K562 (cell line): Measurements from ENCODE around the gene DSCAM. TPM values are rescaled to one million over a fixed set of nuclear protein-coding genes. Genes with fewer than 3 reads are reported as not detected.
"Not testable (repeated sequence)": the region's sequence is repeated elsewhere in the genome, so short reads cannot be mapped to it uniquely, and the experiment has no call there.

Source experiments
- ATAC-seq: fragments of 200-7000 bp; cut with Tn5 transposase; 3 replicates; pipeline ENCODE4 v1.9.1; 2020; ENCODE audit warnings: moderate library complexity
- BruUV-seq: library from RNA; stranded (reverse); fragments of 400-500 nt; replicated peaks from 2 replicates; lab custom pipeline; 2021; lab: Mats Ljungman, UMichigan
- CTCF ChIA-PET: fragments of 300-600 bp; formaldehyde crosslinking; extraction: SDS; loops from one replicate; lab custom pipeline; 2021; ENCODE audit warnings: low intra/inter-chr PET ratio; lab: Yijun Ruan, JAX
- POLR2A ChIA-PET: fragments of 300-600, 350-650 bp; sonication (Branson Sonifier 250); formaldehyde crosslinking; extraction: SDS; loops from one replicate; lab custom pipeline; 2021; ENCODE audit warnings: antibody characterized with exemption, inconsistent platforms; lab: Yijun Ruan, JAX
- DNase-seq, 4 experiments: peaks; one replicate each; pipeline versions ENCODE4 v3.0.0 to v3.0.0-alpha.2; 2011 to 2018; ENCODE audit warnings: low spot score in 3 of 4, mixed read lengths in 3 of 4; ENCODE audit errors: extremely low read depth in 1 of 4
- FAIRE-seq: peaks from 2 replicates; lab custom pipeline; 2011; peaks lifted over from hg19 to GRCh38; lab: Jason Lieb, UNC
- H2AFZ ChIP-seq: 2 replicates; pipeline ENCODE4 v1.6.0; 2011; ENCODE audit warnings: low read depth, low read length, control low read depth, inconsistent platforms
- H3K27ac ChIP-seq: fragments of 200-600 bp; 3 replicates; pipeline ENCODE4 v1.8.0; 2011; ENCODE audit warnings: low read depth, mild to moderate bottlenecking, control low read depth, inconsistent platforms, low read length, moderate library complexity, mixed read lengths; ENCODE audit errors: extremely low read depth
- H3K27me3 ChIP-seq, 2 experiments: fragments of 300-600 bp in 1 of 2; 2 replicates in 1 of 2; 3 replicates in 1 of 2; pipeline versions ENCODE4 v1.6.0 to v1.8.0; 2011; ENCODE audit warnings: inconsistent platforms in 2 of 2, low read length in 2 of 2, mild to moderate bottlenecking in 1 of 2, mixed read lengths in 1 of 2, moderate library complexity in 1 of 2; ENCODE audit not compliant: control insufficient read depth in 2 of 2, insufficient read depth in 2 of 2
- H3K36me3 ChIP-seq: fragments of 300-600 bp; 3 replicates; pipeline ENCODE4 v1.8.0; 2011; ENCODE audit warnings: mild to moderate bottlenecking, low read length, inconsistent platforms; ENCODE audit not compliant: control insufficient read depth, insufficient read depth
- H3K4me1 ChIP-seq, 2 experiments: fragments of 200-600 bp in 1 of 2; replicated peaks in 1 of 2; 2 replicates in 1 of 2; 3 replicates in 1 of 2; pipeline versions ENCODE4 v1.5.1 to v1.8.0; 2011; ENCODE audit warnings: inconsistent platforms in 2 of 2, low read length in 2 of 2, mild to moderate bottlenecking in 1 of 2, mixed read lengths in 1 of 2, moderate library complexity in 1 of 2; ENCODE audit not compliant: control insufficient read depth in 2 of 2, insufficient read depth in 2 of 2
- H3K4me2 ChIP-seq: 2 replicates; pipeline ENCODE4 v1.6.1; 2011; ENCODE audit warnings: low read length, control low read depth, inconsistent platforms, mixed read lengths; ENCODE audit not compliant: insufficient read depth
- H3K4me3 ChIP-seq: fragments of 200-600 bp; sonication (generic), shearing (Covaris generic); 2 replicates; pipeline ENCODE4 v1.5.1; 2016; ENCODE audit warnings: control low read depth, inconsistent platforms
- H3K79me2 ChIP-seq: fragments of 200-600 bp; 3 replicates; pipeline ENCODE4 v1.8.0; 2011; ENCODE audit warnings: low read length, inconsistent platforms; ENCODE audit not compliant: control insufficient read depth, insufficient read depth
- H3K9ac ChIP-seq, 2 experiments: 2 replicates each; pipeline versions ENCODE4 v1.6.0 to v1.6.1; 2011; ENCODE audit warnings: low read depth in 2 of 2, low read length in 2 of 2, control low read depth in 1 of 2, inconsistent platforms in 1 of 2, mild to moderate bottlenecking in 1 of 2, mixed read lengths in 1 of 2; ENCODE audit not compliant: insufficient read depth in 1 of 2
- H3K9me1 ChIP-seq: one replicate; pipeline ENCODE4 v1.6.0; 2011; ENCODE audit warnings: inconsistent platforms, mild to moderate bottlenecking, low read length, moderate library complexity; ENCODE audit not compliant: control insufficient read depth, insufficient read depth
- H3K9me3 ChIP-seq: replicated peaks from 2 replicates; pipeline ENCODE4 v1.5.1; 2011; ENCODE audit warnings: low read depth, low read length, inconsistent platforms; ENCODE audit not compliant: control insufficient read depth, insufficient read depth
- H4K20me1 ChIP-seq: replicated peaks from 2 replicates; pipeline ENCODE4 v1.6.1; 2011; ENCODE audit warnings: low read length, inconsistent platforms, mixed read lengths; ENCODE audit not compliant: control insufficient read depth, insufficient read depth
- AFF4 ChIP-seq: sonication (generic); formaldehyde crosslinking; IDR thresholded peaks from 2 replicates; pipeline ENCODE4 v1.8.0; 2023; ENCODE audit warnings: mild to moderate bottlenecking, missing genetic modification reagents
- CCAR2 ChIP-seq: fragments of 200-400 bp; formaldehyde crosslinking; IDR thresholded peaks from 2 replicates; pipeline ENCODE4 v1.6.1; 2017; ENCODE audit warnings: mild to moderate bottlenecking, low read depth, low read length
- HDAC3 ChIP-seq: fragments of 450-650 bp; IDR thresholded peaks from 2 replicates; pipeline ENCODE4 v1.6.1; 2018; ENCODE audit warnings: borderline replicate concordance, mild to moderate bottlenecking, moderate library complexity; ENCODE audit not compliant: partially characterized antibody
- MCM7 ChIP-seq, 2 experiments: fragments of 450-650 bp; IDR thresholded peaks; 2 replicates each; pipeline ENCODE4 v1.6.1; 2016 to 2018
- ZNF408 ChIP-seq: fragments of 250-450 bp; sonication (Bioruptor Pico); IDR thresholded peaks from 2 replicates; pipeline ENCODE4 v1.4.0; 2020; ENCODE audit warnings: low read depth, mild to moderate bottlenecking, moderate library complexity
- ZNF431 ChIP-seq: sonication (generic); formaldehyde crosslinking; IDR thresholded peaks from 2 replicates; pipeline ENCODE4 v1.8.0; 2022; ENCODE audit warnings: mild to moderate bottlenecking, missing genetic modification reagents
- ZSCAN29 ChIP-seq: fragments of 450-650 bp; IDR thresholded peaks from 2 replicates; pipeline ENCODE4 v1.6.1; 2017
- WGBS: fragments of 100-300 bp; shearing (Covaris generic); methylation state at CpG from one replicate; pipeline ENCODE4 v1.1.6; 2016; ENCODE audit warnings: low coverage, mixed read lengths; ENCODE audit not compliant: insufficient coverage; ENCODE audit errors: missing lambda C conversion rate; 5-methylcytosine and 5-hydroxymethylcytosine counted together
- in situ Hi-C: fragments of 300-500 bp; cut with MboI; formaldehyde crosslinking; loops from 4 replicates; pipeline ENCODE4 v1.15.0; 2018; ENCODE audit warnings: inconsistent platforms, mixed read lengths
- intact Hi-C: fragments of 100-400 bp; cut with micrococcal nuclease; formaldehyde crosslinking; loops from 2 replicates; pipeline ENCODE4 v1.14.2; 2022
- polyA plus RNA-seq, 8 experiments: library from polyadenylated mRNA; depleted of rRNA in 4 of 8; stranded (reverse) in 5 of 8; unstranded in 3 of 8; fragments of >200 nt; fragmentation: Nextera tagmentation in 2 of 8; fragmentation: Illumina TruSeq in 1 of 8; extraction: Ambion mirVana in 2 of 8; extraction: Trizol in 1 of 8; gene quantifications; 2 replicates each; pipeline versions ENCODE4 v1.2.1 to v1.2.3, GENCODE V29; 2011 to 2014; ENCODE audit warnings: inconsistent platforms in 1 of 8, missing spikeins in 1 of 8
- total RNA-seq, 7 experiments: library from RNA; depleted of rRNA in 6 of 7; stranded (reverse); fragments of >200 nt in 6 of 7; fragmentation: Illumina TruSeq in 2 of 7; extraction: Trizol in 2 of 7; gene quantifications; 2 replicates each; pipeline versions ENCODE4 v1.2.1 to v1.2.3, GENCODE V29; 2011 to 2021; ENCODE audit warnings: low replicate concordance in 1 of 7

DSCAM gene
- total and polyA plus RNA-seq, 9 of the 15 experiments (the other 6 are each of a cell fraction or from before 2014, with no cell fraction given), result not detected

GRCh38 chr21:40846587-40847411 is at the start of gene DSCAM (continued):
- no peak for TF ChIP-seq MCM7 (IDR thresholded peaks at IDR 0.05)
- TF ChIP-seq CCAR2, result no peak
- TF ChIP-seq HDAC3, result no peak
- TF ChIP-seq ZSCAN29, result no peak
- no peak for TF ChIP-seq ZNF408
- TF ChIP-seq AFF4 (CRISPR knock-in tag), result no peak
- TF ChIP-seq, all 486 proteins: peak for 0

- H4K20me1 ChIP-seq, POLR2A ChIA-PET, H3K79me2 ChIP-seq, H2AFZ ChIP-seq, H3K27me3 ChIP-seq, CTCF ChIA-PET, BruUV-seq, H3K4me1 ChIP-seq, ATAC-seq, H3K9me1 ChIP-seq, H3K9me3 ChIP-seq, H3K9ac ChIP-seq, H3K4me3 ChIP-seq, DNase-seq, H3K4me2 ChIP-seq, H3K36me3 ChIP-seq, H3K27ac ChIP-seq, in situ Hi-C loops, intact Hi-C loops, FAIRE-seq: not testable (repeated sequence)
- peak; percentile 82; the same call in 1 of the 2 replicates for TF ChIP-seq ZNF431
- 2% methylated on average over 3 of the region's 3 CpGs for WGBS
Measured at GRCh38 chr21:40895697-40896096, 48.7 kb upstream of the DSCAM start.
